GM18870 (cell line): ENCODE results near the gene ZNF670.
"Not testable (repeated sequence)": the region's sequence is repeated elsewhere in the genome, so short reads cannot be mapped to it uniquely, and the experiment has no call there.

ENCODE experiments used
- ATAC-seq: cut with Tn5 transposase; IDR thresholded peaks from one replicate; pipeline ENCODE4 v1.9.1; 2021; ENCODE audit warnings: moderate library complexity; ENCODE audit not compliant: unreplicated experiment

Gene ZNF670

GRCh38 chr1:247047260-247047659, 31.4 kb downstream of the ZNF670 start:
- ATAC-seq, result no peak

- no peak for ATAC-seq
Observed at GRCh38 chr1:247043406-247043805, 35.2 kb downstream of the ZNF670 start.

GRCh38 chr1:247037511-247038320, 40.9 kb downstream of the ZNF670 start:
- no peak for ATAC-seq

GRCh38 chr1:247032306-247032705, 46.3 kb downstream of the ZNF670 start:
- ATAC-seq, result not testable (repeated sequence)
